RCC 7860 (cell line): Measurements from ENCODE around the gene HTRA1.

Experiments
- DNase-seq: peaks from one replicate; pipeline ENCODE4 v3.0.0-alpha.2; 2015; ENCODE audit warnings: low spot score
- FAIRE-seq: peaks from 2 replicates; lab custom pipeline; 2012; peaks lifted over from hg19 to GRCh38; lab: Jason Lieb, UNC

HTRA1 gene

DNA sequence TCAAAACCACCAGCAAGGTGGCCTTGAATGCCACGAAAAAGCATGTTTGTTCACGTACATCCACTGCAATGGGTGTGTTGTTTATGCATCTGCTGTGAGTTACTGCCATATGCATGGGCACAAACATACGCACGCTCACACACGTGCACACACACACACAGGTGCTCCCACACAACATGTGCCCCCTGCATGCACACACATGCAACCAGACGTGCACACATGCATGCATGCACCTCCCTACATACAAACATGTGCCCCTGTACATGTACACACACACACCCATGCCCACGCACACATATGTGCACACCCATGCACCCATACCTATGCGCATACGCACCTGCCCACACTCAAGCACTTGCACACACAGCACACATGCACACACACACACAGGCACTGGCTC, 89.1 kb downstream of the HTRA1 start:
- DNase-seq = no peak
- no peak for FAIRE-seq

GRCh38 chr10:122550983-122551382, 89.6 kb downstream of the HTRA1 start:
- DNase-seq (no peak), FAIRE-seq (no peak)

- DNase-seq (no peak), FAIRE-seq (no peak)
Measured at GRCh38 chr10:122551450-122551849, 90.1 kb downstream of the HTRA1 start.

- no peak for FAIRE-seq
- no peak for DNase-seq
Measured at GRCh38 chr10:122553341-122553740, 92.0 kb downstream of the HTRA1 start.

GRCh38 chr10:122554131-122555036, 93.0 kb downstream of the HTRA1 start:
- FAIRE-seq (no peak), DNase-seq (no peak)

DNA sequence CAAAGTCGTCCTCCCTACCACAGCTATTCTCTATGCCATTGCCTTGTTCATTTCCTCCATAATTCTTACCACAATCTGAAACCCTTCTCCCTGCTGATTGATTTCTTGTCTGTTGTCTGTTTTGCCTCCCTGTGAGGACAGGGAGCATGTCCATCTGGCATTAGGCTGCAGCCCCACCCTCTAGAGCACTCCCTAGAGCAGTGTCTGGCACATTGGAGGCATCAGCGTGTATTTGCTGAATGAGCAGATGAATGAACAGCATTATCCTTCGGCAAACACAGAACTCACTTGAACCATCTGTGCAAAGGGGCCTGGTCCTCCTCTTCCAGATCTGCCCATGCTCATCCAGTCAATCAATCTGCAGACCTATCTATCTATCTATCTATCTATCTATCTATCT, 94.1 kb downstream of the HTRA1 start:
- FAIRE-seq (no peak), DNase-seq (no peak)

GRCh38 chr10:122557516-122557915, 96.2 kb downstream of the HTRA1 start:
- DNase-seq = no peak
- FAIRE-seq = no peak

- FAIRE-seq = no peak
Measured at GRCh38 chr10:122558452-122558851, 97.1 kb downstream of the HTRA1 start.

DNA sequence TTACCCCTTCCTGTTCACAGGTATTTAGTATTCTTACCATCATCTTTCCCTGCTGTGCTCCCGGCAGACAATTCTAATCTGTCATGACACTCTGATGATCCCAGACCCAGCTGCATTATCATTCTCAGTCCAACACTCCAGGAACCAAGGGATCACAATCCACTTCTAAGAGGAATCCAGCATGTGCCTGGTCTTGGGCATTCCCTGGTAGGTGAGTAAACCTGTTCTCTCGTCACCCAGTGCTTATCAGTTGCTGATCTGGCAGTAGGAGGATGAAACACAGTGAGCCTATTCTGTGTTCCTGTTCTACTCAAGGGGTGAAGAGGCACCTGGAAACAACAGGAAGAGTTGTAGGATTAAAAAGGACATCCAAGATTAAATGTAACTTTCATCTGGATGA, 97.9 kb downstream of the HTRA1 start:
- no peak for DNase-seq
- FAIRE-seq = no peak

More at GRCh38 chr10:122558452-122558851, 97.1 kb downstream of the HTRA1 start:
- no peak for DNase-seq

- FAIRE-seq (no peak), DNase-seq (no peak)
Measured at GRCh38 chr10:122560279-122560804, 99.0 kb downstream of the HTRA1 start, which contains the start of gene DMBT1. Gene DMBT1, plus strand, starts transcription at chr10:122560754. Its CDS starts 17 bp downstream, at chr10:122560771.

DNA sequence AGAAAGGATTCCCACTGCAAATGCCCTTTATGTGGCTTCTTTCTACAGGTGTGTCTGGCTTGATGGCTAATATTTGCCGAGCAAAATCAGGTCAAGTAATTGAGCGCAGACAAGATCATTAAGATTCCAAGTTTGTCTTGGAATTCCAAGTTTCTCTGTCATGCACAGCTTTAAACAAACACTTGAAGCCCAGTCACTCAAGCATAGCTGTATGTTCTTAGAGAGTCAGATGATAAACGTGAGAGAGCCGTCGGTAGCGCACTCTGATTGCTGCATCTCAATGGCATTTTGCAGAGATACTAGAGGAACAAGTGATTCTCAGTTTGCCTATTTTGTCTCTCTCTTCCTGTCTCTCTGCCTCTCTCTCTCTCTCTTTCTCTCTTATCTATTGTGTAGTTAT, 99.9 kb downstream of the HTRA1 start:
- FAIRE-seq = no peak
- peak; percentile 8 for DNase-seq

DNA sequence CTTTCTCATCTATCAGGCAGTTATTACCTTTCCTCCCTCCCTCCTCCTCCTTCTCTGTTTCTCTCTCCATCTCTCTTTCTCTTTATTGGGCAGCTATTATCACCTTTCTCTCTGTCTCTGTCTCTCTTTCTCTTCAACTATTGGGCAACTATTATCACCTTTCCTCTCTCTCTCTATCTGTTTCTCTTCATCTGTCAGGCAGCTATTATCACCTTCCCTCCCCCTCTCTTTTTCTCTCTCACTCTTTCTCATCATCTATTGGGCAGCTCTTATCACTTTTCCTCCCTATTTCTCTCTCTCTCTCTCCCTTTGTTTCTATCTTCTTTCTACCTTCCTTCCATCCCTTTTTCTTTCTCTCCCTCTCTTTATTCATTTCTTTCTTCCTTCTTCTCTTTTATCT, 100.4 kb downstream of the HTRA1 start:
- DNase-seq = no peak
- FAIRE-seq = no peak
